Osteocyte (in vitro differentiated cells): ENCODE data around the gene PODXL. TPM values are rescaled to one million over a fixed set of nuclear protein-coding genes. Genes with fewer than 3 reads are reported as not detected.

Experiments
- DNase-seq: peaks from one replicate; pipeline ENCODE4 v3.0.0; 2021; ENCODE audit warnings: mixed read lengths; ENCODE audit not compliant: unreplicated experiment; ENCODE audit errors: extremely low spot score
- H3K27ac Mint-ChIP-seq: one replicate; pipeline ENCODE4 v1.8.0; 2021; ENCODE audit warnings: mild to moderate bottlenecking, mixed read lengths; ENCODE audit not compliant: unreplicated experiment
- H3K27me3 Mint-ChIP-seq: one replicate; pipeline ENCODE4 v1.8.0; 2021; ENCODE audit warnings: mixed read lengths; ENCODE audit not compliant: unreplicated experiment
- H3K36me3 Mint-ChIP-seq: one replicate; pipeline ENCODE4 v1.8.0; 2021; ENCODE audit warnings: mixed read lengths; ENCODE audit not compliant: unreplicated experiment
- H3K4me1 Mint-ChIP-seq: one replicate; pipeline ENCODE4 v1.8.0; 2021; ENCODE audit warnings: mixed read lengths; ENCODE audit not compliant: unreplicated experiment
- H3K4me3 Mint-ChIP-seq: one replicate; pipeline ENCODE4 v1.8.0; 2021; ENCODE audit warnings: mild to moderate bottlenecking, moderate library complexity, mixed read lengths; ENCODE audit not compliant: unreplicated experiment
- H3K9me3 Mint-ChIP-seq: one replicate; pipeline ENCODE4 v1.8.0; 2021; ENCODE audit warnings: mixed read lengths; ENCODE audit not compliant: unreplicated experiment
- CTCF ChIP-seq: fragments of 200-600 bp; sonication (generic); IDR thresholded peaks from 2 replicates; pipeline ENCODE4 v1.5.0; 2021; ENCODE audit warnings: antibody characterized with exemption, mild to moderate bottlenecking, moderate library complexity
- total RNA-seq: library from RNA; stranded (reverse); gene quantifications from 2 replicates; pipeline ENCODE4 v1.2.1, GENCODE V29; 2021

The PODXL gene
- total RNA-seq, 1 donor from 2014 or later, result 21.2 TPM

GRCh38 chr7:131533566-131534561, 22.6 kb downstream of the PODXL start:
- DNase-seq, result no peak
- H3K27me3 Mint-ChIP-seq, result no peaks in the 10 kb centered on the region
- no peak for TF ChIP-seq CTCF
- H3K27ac Mint-ChIP-seq, result no peak overlapping the region
- peaks cover 1% of the 10 kb centered on the region for H3K36me3 Mint-ChIP-seq
- H3K4me3 Mint-ChIP-seq, result no peak overlapping the region
- H3K9me3 Mint-ChIP-seq, result no peaks in the 10 kb centered on the region
- peaks cover 28% of the 10 kb centered on the region for H3K4me1 Mint-ChIP-seq

- H3K36me3 Mint-ChIP-seq, result peaks cover 3% of the 10 kb centered on the region
- H3K27ac Mint-ChIP-seq, result no peak overlapping the region
- no peak for TF ChIP-seq CTCF
- H3K4me1 Mint-ChIP-seq, result peaks cover 26% of the 10 kb centered on the region
- DNase-seq, result no peak
- no peaks in the 10 kb centered on the region for H3K27me3 Mint-ChIP-seq
- no peak overlapping the region for H3K4me3 Mint-ChIP-seq
- no peaks in the 10 kb centered on the region for H3K9me3 Mint-ChIP-seq
These were observed 23.3 kb downstream of the PODXL start for GRCh38 chr7:131533151-131533559.

GRCh38 chr7:131532570-131533091, 23.8 kb downstream of the PODXL start:
- no peak for DNase-seq
- peaks cover 20% of the 10 kb centered on the region for H3K4me1 Mint-ChIP-seq
- no peaks in the 10 kb centered on the region for H3K27me3 Mint-ChIP-seq
- TF ChIP-seq CTCF, result no peak
- H3K9me3 Mint-ChIP-seq, result no peaks in the 10 kb centered on the region
- peaks cover 3% of the 10 kb centered on the region for H3K36me3 Mint-ChIP-seq
- no peak overlapping the region for H3K27ac Mint-ChIP-seq
- no peak overlapping the region for H3K4me3 Mint-ChIP-seq

DNA sequence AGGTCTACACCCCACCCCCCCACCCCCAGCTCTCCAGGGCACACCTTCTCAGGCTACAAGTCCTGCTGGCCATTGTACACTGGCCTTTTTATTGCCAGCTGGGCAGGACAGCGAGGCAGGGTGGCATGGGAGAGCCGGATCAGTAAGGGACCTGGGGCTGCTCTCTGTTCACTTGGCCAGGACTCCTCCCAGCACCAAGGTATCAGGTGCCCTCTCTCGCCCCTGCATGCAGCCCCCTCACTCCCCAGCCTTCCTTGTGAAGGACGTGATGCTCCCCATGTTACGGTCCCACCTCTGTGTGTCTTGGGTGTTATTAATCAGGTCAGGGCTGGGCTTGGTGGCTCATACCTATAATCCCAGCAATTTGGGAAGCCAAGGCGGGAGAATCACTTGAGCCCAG, 26.3 kb downstream of the PODXL start:
- H3K4me1 Mint-ChIP-seq, result peaks cover 20% of the 10 kb centered on the region
- DNase-seq, result no peak

More for the DNA sequence above, 26.3 kb downstream of the PODXL start:
- no peak overlapping the region for H3K27ac Mint-ChIP-seq
- peaks cover 5% of the 10 kb centered on the region for H3K36me3 Mint-ChIP-seq
- H3K9me3 Mint-ChIP-seq, result no peaks in the 10 kb centered on the region
- H3K27me3 Mint-ChIP-seq, result no peaks in the 10 kb centered on the region
- TF ChIP-seq CTCF, result no peak
- H3K4me3 Mint-ChIP-seq, result no peak overlapping the region
